Mesenchymal stem cell (in vitro differentiated cells and primary cell): ENCODE results near the gene ERC2.

Source experiments
- DNase-seq: peaks from one replicate; pipeline ENCODE4 v3.0.0-alpha.2; 2013
- H2AFZ ChIP-seq: one replicate; pipeline ENCODE4 v1.6.1; 2013; ENCODE audit warnings: low read depth, mild to moderate bottlenecking, control low read depth, inconsistent platforms, low read length, moderate library complexity
- H2AK5ac ChIP-seq: 2 replicates; pipeline ENCODE4 v1.6.1; 2013; ENCODE audit warnings: low read length, moderate library complexity, mild to moderate bottlenecking, inconsistent platforms; ENCODE audit not compliant: severe bottlenecking
- H2BK120ac ChIP-seq: one replicate; pipeline ENCODE4 v1.6.1; 2013; ENCODE audit warnings: low read depth, mild to moderate bottlenecking, inconsistent platforms, low read length, moderate library complexity
- H2BK12ac ChIP-seq, 2 experiments: one replicate each; pipeline ENCODE4 v1.6.1; 2013; ENCODE audit warnings: inconsistent platforms in 2 of 2, low read length in 2 of 2, mild to moderate bottlenecking in 2 of 2, moderate library complexity in 2 of 2, control low read depth in 1 of 2
- H2BK15ac ChIP-seq: one replicate; pipeline ENCODE4 v1.6.1; 2013; ENCODE audit warnings: mild to moderate bottlenecking, low read depth, inconsistent platforms; ENCODE audit not compliant: poor library complexity, severe bottlenecking
- H2BK5ac ChIP-seq: 2 replicates; pipeline ENCODE4 v1.6.1; 2013; ENCODE audit warnings: low read depth, mild to moderate bottlenecking, low read length, control low read depth, inconsistent platforms; ENCODE audit not compliant: poor library complexity, severe bottlenecking
- H3K14ac ChIP-seq, 2 experiments: one replicate each; pipeline ENCODE4 v1.6.1; 2013; ENCODE audit warnings: inconsistent platforms in 2 of 2, low read length in 2 of 2, control low read depth in 1 of 2, mild to moderate bottlenecking in 1 of 2, moderate library complexity in 1 of 2
- H3K18ac ChIP-seq, 2 experiments: one replicate each; pipeline ENCODE4 v1.6.1; 2013; ENCODE audit warnings: inconsistent platforms in 2 of 2, low read length in 2 of 2, control low read depth in 1 of 2, low read depth in 1 of 2, mild to moderate bottlenecking in 1 of 2
- H3K23ac ChIP-seq, 2 experiments: one replicate each; pipeline ENCODE4 v1.6.1; 2013; ENCODE audit warnings: inconsistent platforms in 2 of 2, low read length in 2 of 2, mild to moderate bottlenecking in 2 of 2, moderate library complexity in 2 of 2, control low read depth in 1 of 2
- H3K27ac ChIP-seq: 2 replicates; pipeline ENCODE4 v1.5.1; 2013; ENCODE audit warnings: mild to moderate bottlenecking, moderate library complexity, low read length, control low read depth, inconsistent platforms; ENCODE audit not compliant: poor library complexity, severe bottlenecking
- H3K27me3 ChIP-seq, 2 experiments: 2 replicates each; pipeline versions ENCODE4 v1.6.1 to v1.7.0; 2013; ENCODE audit warnings: low read length in 2 of 2, mild to moderate bottlenecking in 2 of 2, moderate library complexity in 2 of 2, control low read depth in 1 of 2, inconsistent platforms in 1 of 2; ENCODE audit not compliant: control insufficient read depth in 1 of 2, insufficient read depth in 1 of 2
- H3K36me3 ChIP-seq, 2 experiments: 2 replicates each; pipeline versions ENCODE4 v1.6.1 to v1.7.0; 2013; ENCODE audit warnings: low read length in 2 of 2, control low read depth in 1 of 2, inconsistent platforms in 1 of 2, low read depth in 1 of 2, mild to moderate bottlenecking in 1 of 2; ENCODE audit not compliant: insufficient read depth in 2 of 2, control insufficient read depth in 1 of 2
- H3K4ac ChIP-seq, 2 experiments: one replicate each; pipeline ENCODE4 v1.6.1; 2013; ENCODE audit warnings: inconsistent platforms in 2 of 2, low read length in 2 of 2, mild to moderate bottlenecking in 2 of 2, moderate library complexity in 2 of 2, control low read depth in 1 of 2, low read depth in 1 of 2
- H3K4me1 ChIP-seq: 2 replicates; pipeline ENCODE4 v1.6.1; 2013; ENCODE audit warnings: low read depth, low read length, control low read depth; ENCODE audit not compliant: control insufficient read depth, insufficient read depth
- H3K4me2 ChIP-seq: 2 replicates; pipeline ENCODE4 v1.6.1; 2013; ENCODE audit warnings: low read length, mild to moderate bottlenecking, inconsistent platforms; ENCODE audit not compliant: poor library complexity, severe bottlenecking
- H3K4me3 ChIP-seq, 2 experiments: 2 replicates each; pipeline versions ENCODE4 v1.5.1 to v1.7.0; 2013; ENCODE audit warnings: low read length in 2 of 2, mild to moderate bottlenecking in 2 of 2, control low read depth in 1 of 2, low read depth in 1 of 2; ENCODE audit not compliant: insufficient read depth in 1 of 2
- H3K79me1 ChIP-seq: replicated peaks from 2 replicates; pipeline ENCODE4 v1.6.1; 2013; ENCODE audit warnings: mild to moderate bottlenecking, control low read depth, low read length, inconsistent platforms; ENCODE audit not compliant: poor library complexity, severe bottlenecking
- H3K9ac ChIP-seq: 2 replicates; pipeline ENCODE4 v1.7.0; 2013; ENCODE audit warnings: mild to moderate bottlenecking, low read length, moderate library complexity
- H3K9me3 ChIP-seq: 2 replicates; pipeline ENCODE4 v1.7.0; 2013; ENCODE audit warnings: mild to moderate bottlenecking, low read length; ENCODE audit not compliant: control insufficient read depth
- H4K8ac ChIP-seq: one replicate; pipeline ENCODE4 v1.6.1; 2013; ENCODE audit warnings: inconsistent platforms, mild to moderate bottlenecking, low read length, moderate library complexity
- H4K91ac ChIP-seq: one replicate; pipeline ENCODE4 v1.6.1; 2013; ENCODE audit warnings: mild to moderate bottlenecking, low read length, inconsistent platforms
- WGBS: methylation state at CpG from one replicate; pipeline ENCODE4 v1.1.7; 2013; ENCODE audit warnings: mixed read lengths; 5-methylcytosine and 5-hydroxymethylcytosine counted together

Gene ERC2

DNA sequence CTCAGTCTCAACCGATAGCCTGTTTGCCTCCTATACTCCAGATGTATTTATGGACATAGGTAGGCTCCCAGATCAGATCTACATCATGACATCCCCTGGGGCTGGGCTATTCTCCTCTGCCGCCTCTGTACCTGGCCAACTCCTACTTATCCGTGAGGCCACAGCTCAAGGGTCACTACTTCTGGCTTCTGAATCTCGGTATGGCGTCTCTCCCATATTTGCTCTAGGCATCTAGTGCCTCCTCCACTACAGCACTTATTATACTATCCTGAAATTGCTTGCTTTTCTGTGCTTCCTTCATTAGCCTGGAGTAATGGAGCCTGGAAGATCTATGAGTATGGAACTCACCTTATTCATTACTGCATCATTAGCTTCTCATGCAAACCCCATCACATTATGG lies 808.6 kb downstream of the ERC2 start:
- Histone ChIP-seq H2BK12ac (no peak overlapping the region), H3K9me3 (no peaks in the 10 kb centered on the region), H4K91ac (no peak overlapping the region), H3K4me1 (no peaks in the 10 kb centered on the region), H3K18ac (no peak overlapping the region), H3K27ac (no peak overlapping the region), H2BK120ac (no peak overlapping the region), H3K27me3 (no peaks in the 10 kb centered on the region), H2BK15ac (no peak overlapping the region), H3K4ac (no peak overlapping the region), H3K79me1 (no peaks in the 10 kb centered on the region), H3K36me3 (no peaks in the 10 kb centered on the region), H2BK5ac (no peak overlapping the region), H2AK5ac (no peak overlapping the region), H3K4me2 (no peak overlapping the region), H3K9ac (no peak overlapping the region), H4K8ac (no peak overlapping the region), H3K23ac (no peak overlapping the region), H3K14ac (no peak overlapping the region), H3K4me3 (no peak overlapping the region), H2AFZ (no peak overlapping the region)
- 85% methylated on average over 5 of the region's 5 CpGs for WGBS
- no peak for DNase-seq

DNA sequence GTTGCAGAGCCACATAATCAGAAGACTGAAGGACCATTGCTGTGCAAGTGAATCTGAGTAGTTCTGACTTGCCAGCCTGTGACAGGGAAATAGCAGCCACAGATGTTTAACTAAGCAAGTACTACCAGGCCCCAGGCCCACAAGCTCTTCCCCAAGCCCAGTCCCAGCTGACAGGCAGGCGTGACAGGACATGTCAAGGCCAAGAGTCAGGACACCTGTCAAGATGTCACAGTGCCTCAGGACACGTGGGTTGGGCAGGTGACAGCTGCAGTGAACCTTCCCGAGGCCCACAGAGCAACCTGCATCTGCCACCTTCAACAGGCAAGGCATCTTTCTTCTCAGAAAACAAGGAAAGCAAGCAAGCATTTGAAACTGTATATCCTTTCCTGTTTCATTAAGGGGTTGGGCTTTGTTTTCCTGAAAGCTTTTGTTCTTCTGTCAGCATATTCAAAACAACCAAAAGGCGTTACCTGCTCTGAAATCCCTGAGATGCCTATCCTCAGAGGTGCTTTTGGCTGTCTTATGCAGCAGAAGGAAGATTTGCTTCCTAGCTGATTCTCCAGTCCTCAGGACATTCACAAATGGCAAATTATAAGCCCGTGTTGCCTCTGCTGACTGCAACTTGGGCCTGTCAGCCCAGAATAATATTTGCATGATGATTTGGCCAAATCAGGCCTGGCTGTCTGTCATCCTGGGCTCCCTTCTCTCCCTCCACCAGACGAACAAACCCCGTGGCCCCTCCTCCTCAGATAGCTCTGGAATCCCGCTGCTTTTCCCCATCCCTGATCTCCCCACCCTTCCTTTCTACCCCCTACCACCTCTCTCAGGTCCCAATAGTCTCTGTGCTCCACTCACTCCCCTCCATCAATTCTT lies 809.3 kb downstream of the ERC2 start:
- H3K4me2 ChIP-seq, result no peak overlapping the region
- no peak overlapping the region for H2AK5ac ChIP-seq
- H3K27ac ChIP-seq, result no peak overlapping the region
- no peaks in the 10 kb centered on the region for H3K9me3 ChIP-seq
- H3K27me3 ChIP-seq, result no peaks in the 10 kb centered on the region
- H3K14ac ChIP-seq, result peak overlapping the region in 1 of 2 experiments; percentile 61
- no peak overlapping the region for H2BK5ac ChIP-seq
- H2BK12ac ChIP-seq, result peak overlapping the region in 1 of 2 experiments; percentile 45
- H2BK15ac ChIP-seq, result no peak overlapping the region
- peaks cover under 1% of the 10 kb centered on the region for H3K4me1 ChIP-seq
- no peaks in the 10 kb centered on the region for H3K36me3 ChIP-seq
- no peak overlapping the region for H3K4ac ChIP-seq
- H2AFZ ChIP-seq, result no peak overlapping the region
- H3K9ac ChIP-seq, result no peak overlapping the region
- H3K4me3 ChIP-seq, result no peak overlapping the region
- H4K91ac ChIP-seq, result no peak overlapping the region
- H3K23ac ChIP-seq, result no peak overlapping the region
- peak overlapping the region in 1 of 2 experiments; percentile 61 for H3K18ac ChIP-seq
- H4K8ac ChIP-seq, result no peak overlapping the region
- DNase-seq, result no peak
- 73% methylated on average over 8 of the region's 8 CpGs for WGBS
- H3K79me1 ChIP-seq, result no peaks in the 10 kb centered on the region
- H2BK120ac ChIP-seq, result no peak overlapping the region

DNA sequence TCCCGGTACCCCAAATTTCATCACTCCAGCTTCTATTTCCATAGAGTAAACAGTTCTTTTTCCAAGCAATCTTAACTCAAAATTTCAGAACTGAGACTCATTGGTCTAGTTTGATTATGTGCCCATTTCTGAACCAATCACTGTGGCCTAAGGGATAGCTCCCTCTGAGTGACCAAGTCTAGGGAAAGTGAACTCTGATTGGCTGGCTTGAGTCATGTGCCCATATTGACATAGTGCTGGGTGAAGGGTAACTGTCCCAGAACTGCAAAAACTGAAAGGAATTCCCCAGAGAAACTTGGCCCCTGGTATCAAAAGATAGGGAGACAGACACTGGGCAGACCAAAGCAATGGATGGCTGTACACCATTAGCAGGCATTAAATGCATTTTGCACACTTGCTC lies 810.0 kb downstream of the ERC2 start:
- H3K23ac ChIP-seq, result no peak overlapping the region
- no peaks in the 10 kb centered on the region for H3K27me3 ChIP-seq
- no peak overlapping the region for H3K27ac ChIP-seq
- no peaks in the 10 kb centered on the region for H3K36me3 ChIP-seq
- no peak overlapping the region for H4K91ac ChIP-seq
- no peak overlapping the region for H3K9ac ChIP-seq
- H3K18ac ChIP-seq, result no peak overlapping the region
- H2BK120ac ChIP-seq, result no peak overlapping the region
- no peaks in the 10 kb centered on the region for H3K9me3 ChIP-seq
- H3K4ac ChIP-seq, result no peak overlapping the region
- no peak overlapping the region for H2AFZ ChIP-seq
- H3K79me1 ChIP-seq, result no peaks in the 10 kb centered on the region
- WGBS, result 100% methylated on average over 1 of the region's 1 CpG
- no peak overlapping the region for H2BK5ac ChIP-seq
- H3K4me2 ChIP-seq, result no peak overlapping the region
- no peak overlapping the region for H2AK5ac ChIP-seq
- no peak overlapping the region for H3K14ac ChIP-seq
- no peak for DNase-seq
- H4K8ac ChIP-seq, result no peak overlapping the region
- H2BK15ac ChIP-seq, result no peak overlapping the region
- no peak overlapping the region for H2BK12ac ChIP-seq
- H3K4me1 ChIP-seq, result peaks cover 4% of the 10 kb centered on the region
- no peak overlapping the region for H3K4me3 ChIP-seq

DNA sequence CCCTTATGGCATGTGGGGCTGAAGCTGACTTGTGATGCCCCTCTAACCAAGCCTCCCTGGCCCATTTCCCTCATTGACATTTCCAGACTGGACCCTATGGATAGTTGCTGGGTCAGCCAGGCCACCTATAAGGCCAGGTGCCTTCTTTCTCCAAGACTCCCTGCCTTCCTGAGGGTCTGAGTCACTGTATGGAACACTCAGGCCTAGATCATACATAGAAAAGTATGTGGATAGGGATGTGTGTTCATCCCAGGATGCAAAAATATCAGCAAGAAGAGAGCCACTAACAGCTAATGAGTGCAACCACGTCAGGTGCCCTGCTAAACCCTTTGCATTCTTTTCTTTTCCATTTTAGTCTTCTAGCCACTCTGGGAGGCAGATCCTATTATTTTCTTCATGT lies 812.7 kb downstream of the ERC2 start:
- Histone ChIP-seq H3K4ac (no peak overlapping the region), H3K4me3 (no peak overlapping the region), H2BK5ac (no peak overlapping the region), H2BK15ac (no peak overlapping the region), H3K23ac (no peak overlapping the region), H3K4me1 (peaks cover 4% of the 10 kb centered on the region), H3K27ac (no peak overlapping the region), H2BK120ac (no peak overlapping the region), H3K9ac (no peak overlapping the region), H2AFZ (no peak overlapping the region), H3K36me3 (no peaks in the 10 kb centered on the region), H3K14ac (no peak overlapping the region), H3K79me1 (no peaks in the 10 kb centered on the region), H3K27me3 (peaks cover 0 to 6% of the 10 kb centered on the region in 2 experiments), H3K4me2 (no peak overlapping the region), H2AK5ac (no peak overlapping the region), H4K91ac (no peak overlapping the region), H3K9me3 (no peaks in the 10 kb centered on the region), H2BK12ac (no peak overlapping the region), H3K18ac (no peak overlapping the region), H4K8ac (no peak overlapping the region)
- no peak for DNase-seq
- WGBS, result 71% methylated on average over 1 of the region's 1 CpG
